Smooth muscle cell (in vitro differentiated cells): ENCODE results near the gene PLCE1. TPM values are rescaled to one million over a fixed set of nuclear protein-coding genes. Genes with fewer than 3 reads are reported as not detected.
"Not testable (repeated sequence)": the region's sequence is repeated elsewhere in the genome, so short reads cannot be mapped to it uniquely, and the experiment has no call there.

Experiments used
- DNase-seq: peaks from one replicate; lab custom pipeline; 2025; ENCODE audit not compliant: unreplicated experiment; lab: John Stamatoyannopoulos, UW
- H2AFZ ChIP-seq: fragments of 200-600 bp; sonication (generic); 2 replicates; pipeline ENCODE4 v1.6.0; 2016; ENCODE audit warnings: antibody characterized with exemption, low read depth, mild to moderate bottlenecking
- H3F3A ChIP-seq: fragments of 200-600 bp; sonication (generic); 2 replicates; pipeline ENCODE4 v1.6.0; 2017; ENCODE audit warnings: antibody characterized with exemption, low read depth
- H3K27ac ChIP-seq: fragments of 200-600 bp; sonication (generic); 2 replicates; pipeline ENCODE4 v1.5.1; 2016; ENCODE audit warnings: low read depth, mild to moderate bottlenecking
- H3K27me3 ChIP-seq: fragments of 200-600 bp; sonication (generic); 2 replicates; pipeline ENCODE4 v1.6.1; 2016; ENCODE audit warnings: low read depth, mild to moderate bottlenecking
- H3K36me3 ChIP-seq: fragments of 200-600 bp; sonication (generic); 2 replicates; pipeline ENCODE4 v1.5.1; 2016; ENCODE audit warnings: low read depth
- H3K4me1 ChIP-seq: fragments of 200-600 bp; sonication (generic); 2 replicates; pipeline ENCODE4 v1.5.1; 2016; ENCODE audit warnings: low read depth
- H3K4me2 ChIP-seq: fragments of 200-600 bp; sonication (generic); 2 replicates; pipeline ENCODE4 v1.6.0; 2016; ENCODE audit warnings: mild to moderate bottlenecking
- H3K4me3 ChIP-seq: fragments of 200-600 bp; sonication (generic); 2 replicates; pipeline ENCODE4 v1.5.1; 2016; ENCODE audit warnings: mild to moderate bottlenecking
- H3K79me2 ChIP-seq: fragments of 200-600 bp; sonication (generic); 2 replicates; pipeline ENCODE4 v1.6.0; 2016; ENCODE audit warnings: low read depth, mild to moderate bottlenecking
- H3K9ac ChIP-seq: fragments of 200-600 bp; sonication (generic); 2 replicates; pipeline ENCODE4 v1.6.0; 2016; ENCODE audit warnings: low read depth
- H3K9me3 ChIP-seq: fragments of 200-600 bp; sonication (generic); replicated peaks from 2 replicates; pipeline ENCODE4 v1.5.1; 2016; ENCODE audit warnings: low read depth
- H4K20me1 ChIP-seq: fragments of 200-600 bp; sonication (generic); 2 replicates; pipeline ENCODE4 v1.6.0; 2016; ENCODE audit warnings: low read depth
- CTCF ChIP-seq: fragments of 200-600 bp; sonication (generic); IDR thresholded peaks from 2 replicates; pipeline ENCODE4 v1.5.1; 2017; ENCODE audit warnings: borderline replicate concordance, mild to moderate bottlenecking, antibody characterized with exemption; ENCODE audit not compliant: insufficient read depth, poor library complexity, severe bottlenecking
- WGBS: methylation state at CpG from one replicate; pipeline ENCODE4 v1.1.7; 2016; ENCODE audit warnings: low lambda C conversion rate; 5-methylcytosine and 5-hydroxymethylcytosine counted together
- polyA plus RNA-seq: library from polyadenylated mRNA; unstranded; fragments of >200 nt; fragmentation: Nextera tagmentation; extraction: Ambion mirVana; gene quantifications from 2 replicates; pipeline ENCODE4 v1.2.1, GENCODE V29; 2016
- total RNA-seq: library from RNA; depleted of rRNA; stranded (reverse); fragments of >200 nt; gene quantifications from 2 replicates; pipeline ENCODE4 v1.2.3, GENCODE V29; 2014

PLCE1 gene
- total and polyA plus RNA-seq, 2 experiments from 2014 or later = 4.0 to 4.5 TPM

GRCh38 chr10:93967756-93968155, 26.0 kb upstream of the PLCE1 start:
- H3K4me1 ChIP-seq = no peaks in the 10 kb centered on the region
- 94% methylated on average over 2 of the region's 2 CpGs for WGBS
- no peak overlapping the region for H2AFZ ChIP-seq
- no peaks in the 10 kb centered on the region for H3K79me2 ChIP-seq
- no peak overlapping the region for H3K9ac ChIP-seq
- no peak overlapping the region for H3K27ac ChIP-seq
- no peaks in the 10 kb centered on the region for H3K9me3 ChIP-seq
- H4K20me1 ChIP-seq = no peaks in the 10 kb centered on the region
- H3K27me3 ChIP-seq = no peaks in the 10 kb centered on the region
- DNase-seq = no peak
- H3K4me3 ChIP-seq = no peak overlapping the region
- H3K4me2 ChIP-seq = no peak overlapping the region
- no peaks in the 10 kb centered on the region for H3K36me3 ChIP-seq
- no peak for TF ChIP-seq CTCF
- no peaks in the 10 kb centered on the region for H3F3A ChIP-seq

- WGBS = 88% methylated on average over 4 of the region's 4 CpGs
Observed at GRCh38 chr10:93968540-93968945, 25.2 kb upstream of the PLCE1 start.

GRCh38 chr10:93970433-93971010, 23.2 kb upstream of the PLCE1 start:
- H3K4me2 ChIP-seq, H3K9me3 ChIP-seq, H3K27ac ChIP-seq, DNase-seq, H3F3A ChIP-seq, H3K27me3 ChIP-seq, H3K36me3 ChIP-seq, H3K9ac ChIP-seq, H4K20me1 ChIP-seq, H3K79me2 ChIP-seq, H3K4me1 ChIP-seq, H2AFZ ChIP-seq, H3K4me3 ChIP-seq: not testable (repeated sequence)
- WGBS = 97% methylated on average over 39 of the region's 44 CpGs

More at GRCh38 chr10:93968540-93968945, 25.2 kb upstream of the PLCE1 start:
- H3K4me3 ChIP-seq = no peak overlapping the region
- H3K36me3 ChIP-seq = no peaks in the 10 kb centered on the region
- no peaks in the 10 kb centered on the region for H3K4me1 ChIP-seq
- H2AFZ ChIP-seq = no peak overlapping the region
- H3K9ac ChIP-seq = no peak overlapping the region
- no peak overlapping the region for H3K27ac ChIP-seq
- no peaks in the 10 kb centered on the region for H3K79me2 ChIP-seq
- H3K4me2 ChIP-seq = no peak overlapping the region
- H3K27me3 ChIP-seq = no peaks in the 10 kb centered on the region
- H3F3A ChIP-seq = no peaks in the 10 kb centered on the region
- no peak for TF ChIP-seq CTCF
- no peaks in the 10 kb centered on the region for H3K9me3 ChIP-seq
- no peaks in the 10 kb centered on the region for H4K20me1 ChIP-seq
- no peak for DNase-seq

- no peak for TF ChIP-seq CTCF
- H3K9ac ChIP-seq = no peak overlapping the region
- no peaks in the 10 kb centered on the region for H3K4me1 ChIP-seq
- H3K27ac ChIP-seq = no peak overlapping the region
- no peak for DNase-seq
- no peak overlapping the region for H2AFZ ChIP-seq
- no peaks in the 10 kb centered on the region for H3K79me2 ChIP-seq
- H3F3A ChIP-seq = no peaks in the 10 kb centered on the region
- no peaks in the 10 kb centered on the region for H3K36me3 ChIP-seq
- 96% methylated on average over 2 of the region's 2 CpGs for WGBS
- H3K27me3 ChIP-seq = no peaks in the 10 kb centered on the region
- no peak overlapping the region for H3K4me2 ChIP-seq
- no peaks in the 10 kb centered on the region for H4K20me1 ChIP-seq
- H3K4me3 ChIP-seq = no peak overlapping the region
- H3K9me3 ChIP-seq = no peaks in the 10 kb centered on the region
Observed at GRCh38 chr10:93973748-93974445, 19.8 kb upstream of the PLCE1 start.
